ENCODE measurements around the gene KIF18A. TPM values are rescaled to one million over a fixed set of nuclear protein-coding genes. Genes with fewer than 3 reads are reported as not detected.

The KIF18A gene
- total RNA-seq, 1 donor from 2014 or later, result 0.79 TPM

DNA sequence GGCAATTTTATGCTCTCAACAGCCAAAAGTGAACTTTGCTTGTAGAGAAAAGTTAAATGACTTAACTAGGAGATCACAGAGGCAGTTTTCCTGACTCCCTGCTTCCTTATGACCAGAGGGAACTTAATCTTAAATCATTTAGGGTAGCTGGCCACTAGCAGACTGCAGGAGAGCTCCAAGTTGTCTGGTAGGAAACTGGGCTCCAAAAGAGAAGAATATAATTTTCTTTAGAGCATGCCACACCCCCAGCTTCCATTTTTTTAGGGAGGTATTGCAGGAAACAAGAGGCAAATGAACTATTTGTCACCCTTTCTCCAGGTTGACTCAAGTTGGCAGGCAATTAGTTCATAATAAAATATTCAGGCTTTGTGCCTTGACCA is 2.9 kb upstream of the KIF18A start:
- peak overlapping the region; percentile 51 for H3K4me3 ChIP-seq (ENCODE audit: low read depth, low read length)
- DNase-seq (ENCODE audit: low read depth) (peak; percentile 38), FAIRE-seq (no peak)
- TF ChIP-seq, protein P1, sequence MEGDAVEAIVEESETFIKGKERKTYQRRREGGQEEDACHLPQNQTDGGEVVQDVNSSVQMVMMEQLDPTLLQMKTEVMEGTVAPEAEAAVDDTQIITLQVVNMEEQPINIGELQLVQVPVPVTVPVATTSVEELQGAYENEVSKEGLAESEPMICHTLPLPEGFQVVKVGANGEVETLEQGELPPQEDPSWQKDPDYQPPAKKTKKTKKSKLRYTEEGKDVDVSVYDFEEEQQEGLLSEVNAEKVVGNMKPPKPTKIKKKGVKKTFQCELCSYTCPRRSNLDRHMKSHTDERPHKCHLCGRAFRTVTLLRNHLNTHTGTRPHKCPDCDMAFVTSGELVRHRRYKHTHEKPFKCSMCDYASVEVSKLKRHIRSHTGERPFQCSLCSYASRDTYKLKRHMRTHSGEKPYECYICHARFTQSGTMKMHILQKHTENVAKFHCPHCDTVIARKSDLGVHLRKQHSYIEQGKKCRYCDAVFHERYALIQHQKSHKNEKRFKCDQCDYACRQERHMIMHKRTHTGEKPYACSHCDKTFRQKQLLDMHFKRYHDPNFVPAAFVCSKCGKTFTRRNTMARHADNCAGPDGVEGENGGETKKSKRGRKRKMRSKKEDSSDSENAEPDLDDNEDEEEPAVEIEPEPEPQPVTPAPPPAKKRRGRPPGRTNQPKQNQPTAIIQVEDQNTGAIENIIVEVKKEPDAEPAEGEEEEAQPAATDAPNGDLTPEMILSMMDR (IDR thresholded peaks at IDR 0.05; ENCODE audit: insufficient read depth, low read length, severe bottlenecking), result no peak
- peaks cover 3% of the 10 kb centered on the region for H3K36me3 ChIP-seq (ENCODE audit: control insufficient read depth, insufficient read depth, low read length)
- no peaks in the 10 kb centered on the region for H3K27me3 ChIP-seq (ENCODE audit: control insufficient read depth, insufficient read depth, low read length)

GRCh38 chr11:28110108-28110820 is 2.3 kb upstream of the KIF18A start:
- peak; percentile 51 for DNase-seq (ENCODE audit: low read depth)
- no peaks in the 10 kb centered on the region for H3K27me3 ChIP-seq (ENCODE audit: control insufficient read depth, insufficient read depth, low read length)
- peak overlapping the region; percentile 51 for H3K4me3 ChIP-seq (ENCODE audit: low read depth, low read length)
- peaks cover 3% of the 10 kb centered on the region for H3K36me3 ChIP-seq (ENCODE audit: control insufficient read depth, insufficient read depth, low read length)
- FAIRE-seq, result no peak
- TF ChIP-seq, protein P1 (IDR thresholded peaks at IDR 0.05; ENCODE audit: insufficient read depth, low read length, severe bottlenecking), result no peak

GRCh38 chr11:28108958-28109357 is 1.0 kb upstream of the KIF18A start:
- Histone ChIP-seq H3K27me3 (ENCODE audit: control insufficient read depth, insufficient read depth, low read length) (no peaks in the 10 kb centered on the region), H3K36me3 (ENCODE audit: control insufficient read depth, insufficient read depth, low read length) (peaks cover 3% of the 10 kb centered on the region), H3K4me3 (ENCODE audit: low read depth, low read length) (peak overlapping the region; percentile 53)
- TF ChIP-seq, protein P1 (IDR thresholded peaks at IDR 0.05; ENCODE audit: insufficient read depth, low read length, severe bottlenecking), result no peak
- DNase-seq (ENCODE audit: low read depth), result peak; percentile 26
- FAIRE-seq, result no peak

DNA sequence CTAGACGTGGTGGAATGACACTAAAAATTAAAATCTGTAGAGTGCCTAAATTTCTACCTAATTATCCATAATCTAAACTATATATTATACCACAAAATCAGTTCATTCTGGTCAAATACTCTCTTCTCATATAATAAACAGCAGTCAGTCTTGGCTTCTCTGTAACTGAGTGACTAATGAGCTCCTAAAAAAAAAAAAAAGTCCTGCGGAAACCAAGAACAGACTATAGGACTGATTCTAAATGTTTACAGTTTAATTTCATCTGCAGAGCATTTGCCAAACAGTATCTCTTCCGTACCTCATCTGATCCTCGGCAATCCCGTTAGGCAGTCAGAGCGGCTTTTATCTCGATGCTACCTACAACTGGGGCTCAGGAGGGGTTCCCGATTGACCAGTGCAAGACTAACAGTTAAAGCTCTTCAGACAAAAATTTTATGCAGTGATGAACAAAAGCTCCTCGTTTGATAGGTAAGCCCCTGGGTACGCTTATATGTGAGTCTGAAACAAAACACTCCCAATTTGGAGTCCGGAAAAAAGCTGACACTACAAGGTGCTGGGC is 686 bp downstream of the KIF18A start:
- no peaks in the 10 kb centered on the region for H3K36me3 ChIP-seq (ENCODE audit: control insufficient read depth, insufficient read depth, low read length)
- no peaks in the 10 kb centered on the region for H3K27me3 ChIP-seq (ENCODE audit: control insufficient read depth, insufficient read depth, low read length)
- FAIRE-seq (no peak), DNase-seq (ENCODE audit: low read depth) (peak; percentile 56)
- TF ChIP-seq, protein P1 (IDR thresholded peaks at IDR 0.05; ENCODE audit: insufficient read depth, low read length, severe bottlenecking), result no peak
- H3K4me3 ChIP-seq (ENCODE audit: low read depth, low read length), result peak overlapping the region; percentile 53

DNA sequence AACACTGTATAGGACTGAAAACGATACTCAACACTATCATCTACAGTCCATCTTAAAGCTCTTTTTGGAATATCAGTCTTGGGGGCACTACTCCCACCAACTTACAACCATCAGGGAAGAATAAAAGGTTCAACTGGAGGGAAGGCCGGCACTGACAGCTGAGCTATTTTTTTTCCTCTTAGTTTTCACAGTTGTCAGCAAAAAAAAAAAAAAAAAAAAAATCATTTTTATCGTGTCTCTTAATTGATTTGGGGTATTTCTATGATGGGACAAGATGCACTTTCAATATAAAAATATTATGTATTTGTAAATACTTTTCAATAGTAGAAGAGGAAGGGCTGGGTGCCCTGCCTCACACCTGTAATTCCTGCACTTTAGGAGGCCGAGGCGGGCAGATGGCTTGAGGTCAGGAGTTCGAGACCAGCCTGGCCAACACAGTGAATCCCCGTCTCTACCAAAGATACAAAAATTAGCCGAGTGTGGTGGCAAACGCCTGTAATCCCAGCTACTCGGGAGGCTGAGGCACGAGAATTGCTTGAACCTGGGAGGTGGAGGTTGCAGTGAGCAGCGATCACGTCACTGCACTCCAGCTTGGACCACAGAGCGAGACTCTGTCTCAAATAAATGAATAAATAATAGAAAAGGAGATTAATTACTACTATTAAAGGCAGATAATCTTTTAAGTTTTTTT is 1.5 kb downstream of the KIF18A start:
- Histone ChIP-seq H3K27me3 (ENCODE audit: control insufficient read depth, insufficient read depth, low read length) (no peaks in the 10 kb centered on the region), H3K36me3 (ENCODE audit: control insufficient read depth, insufficient read depth, low read length) (no peaks in the 10 kb centered on the region), H3K4me3 (ENCODE audit: low read depth, low read length) (no peak overlapping the region)
- TF ChIP-seq, protein P1 (IDR thresholded peaks at IDR 0.05; ENCODE audit: insufficient read depth, low read length, severe bottlenecking), result no peak
- DNase-seq (ENCODE audit: low read depth) (no peak), FAIRE-seq (no peak)
